ENCODE results near the gene SLC2A13.

DNA sequence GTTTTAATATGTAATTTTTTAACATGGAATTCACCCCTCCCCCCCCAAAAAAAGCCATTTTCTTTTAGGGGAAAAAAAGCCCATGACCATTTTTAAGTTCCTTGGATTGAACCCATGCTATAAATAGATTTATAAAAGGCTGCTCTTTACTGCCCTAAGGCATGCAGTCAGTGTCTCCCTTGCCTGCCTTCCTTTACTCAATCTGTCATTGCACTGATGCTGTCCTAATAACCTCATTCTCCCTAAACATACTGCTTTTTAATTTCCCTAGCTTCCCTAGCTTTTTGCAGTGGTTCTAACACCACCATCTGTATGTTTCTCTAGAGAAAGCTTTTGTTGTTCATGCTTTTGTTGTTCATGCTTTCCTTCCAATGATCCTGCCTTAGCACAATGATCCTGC is 83.0 kb downstream of the SLC2A13 start:
- TF ChIP-seq, protein P1, sequence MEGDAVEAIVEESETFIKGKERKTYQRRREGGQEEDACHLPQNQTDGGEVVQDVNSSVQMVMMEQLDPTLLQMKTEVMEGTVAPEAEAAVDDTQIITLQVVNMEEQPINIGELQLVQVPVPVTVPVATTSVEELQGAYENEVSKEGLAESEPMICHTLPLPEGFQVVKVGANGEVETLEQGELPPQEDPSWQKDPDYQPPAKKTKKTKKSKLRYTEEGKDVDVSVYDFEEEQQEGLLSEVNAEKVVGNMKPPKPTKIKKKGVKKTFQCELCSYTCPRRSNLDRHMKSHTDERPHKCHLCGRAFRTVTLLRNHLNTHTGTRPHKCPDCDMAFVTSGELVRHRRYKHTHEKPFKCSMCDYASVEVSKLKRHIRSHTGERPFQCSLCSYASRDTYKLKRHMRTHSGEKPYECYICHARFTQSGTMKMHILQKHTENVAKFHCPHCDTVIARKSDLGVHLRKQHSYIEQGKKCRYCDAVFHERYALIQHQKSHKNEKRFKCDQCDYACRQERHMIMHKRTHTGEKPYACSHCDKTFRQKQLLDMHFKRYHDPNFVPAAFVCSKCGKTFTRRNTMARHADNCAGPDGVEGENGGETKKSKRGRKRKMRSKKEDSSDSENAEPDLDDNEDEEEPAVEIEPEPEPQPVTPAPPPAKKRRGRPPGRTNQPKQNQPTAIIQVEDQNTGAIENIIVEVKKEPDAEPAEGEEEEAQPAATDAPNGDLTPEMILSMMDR (IDR thresholded peaks at IDR 0.05 in 4 of 5, conservative IDR thresholded peaks at IDR 0.05 in 1 of 5): no peak
- TF ChIP-seq POLR2A (IDR thresholded peaks at IDR 0.05): no peak
